Activated naive CD4-positive, alpha-beta T cell treated with anti-CD3 and anti-CD28 coated beads, Interleukin-2, amount 50 U/mL, for 16 hours (primary cell): Measurements from ENCODE around the gene OSBPL8.

Experiments used
- DNase-seq: peaks from one replicate; pipeline ENCODE4 v3.0.0-alpha.2; 2020

Gene OSBPL8

GRCh38 chr12:76555797-76556196 lies 3.8 kb downstream of the OSBPL8 start:
- no peak for DNase-seq

GRCh38 chr12:76555231-76555767 lies 4.3 kb downstream of the OSBPL8 start:
- DNase-seq = no peak

- no peak for DNase-seq
Observed at GRCh38 chr12:76554405-76555230, 5.0 kb downstream of the OSBPL8 start.

- DNase-seq = no peak
Observed at GRCh38 chr12:76552343-76552938, 7.1 kb downstream of the OSBPL8 start.

- no peak for DNase-seq
Observed at GRCh38 chr12:76551482-76551888, 8.1 kb downstream of the OSBPL8 start.

- DNase-seq = no peak
Observed at GRCh38 chr12:76549131-76549530, 10.4 kb downstream of the OSBPL8 start.

GRCh38 chr12:76548222-76548837 lies 11.2 kb downstream of the OSBPL8 start:
- no peak for DNase-seq

- DNase-seq = no peak
Observed at GRCh38 chr12:76547526-76547925, 12.0 kb downstream of the OSBPL8 start.

GRCh38 chr12:76546889-76547288 lies 12.7 kb downstream of the OSBPL8 start:
- no peak for DNase-seq

GRCh38 chr12:76545486-76545885 lies 14.1 kb downstream of the OSBPL8 start:
- DNase-seq = no peak

GRCh38 chr12:76544601-76545261 lies 14.8 kb downstream of the OSBPL8 start:
- DNase-seq = no peak

- no peak for DNase-seq
Observed at GRCh38 chr12:76543813-76544347, 15.7 kb downstream of the OSBPL8 start.

- DNase-seq = no peak
Observed at GRCh38 chr12:76542908-76543307, 16.7 kb downstream of the OSBPL8 start.

- DNase-seq = no peak
Observed at GRCh38 chr12:76539727-76540126, 19.8 kb downstream of the OSBPL8 start.

GRCh38 chr12:76537923-76538322 lies 21.6 kb downstream of the OSBPL8 start:
- no peak for DNase-seq

GRCh38 chr12:76536546-76536945 lies 23.0 kb downstream of the OSBPL8 start:
- DNase-seq = no peak

GRCh38 chr12:76535170-76535569 lies 24.4 kb downstream of the OSBPL8 start:
- no peak for DNase-seq

GRCh38 chr12:76533331-76533730 lies 26.2 kb downstream of the OSBPL8 start:
- DNase-seq = no peak

- no peak for DNase-seq
Observed at GRCh38 chr12:76532520-76532919, 27.1 kb downstream of the OSBPL8 start.

- DNase-seq = no peak
Observed at GRCh38 chr12:76531056-76531455, 28.5 kb downstream of the OSBPL8 start.

- no peak for DNase-seq
Observed at GRCh38 chr12:76530516-76530915, 29.1 kb downstream of the OSBPL8 start.

- no peak for DNase-seq
Observed at GRCh38 chr12:76529226-76529918, 30.2 kb downstream of the OSBPL8 start.
